A549 (cell line): Measurements from ENCODE around the gene DYDC1. TPM values are rescaled to one million over a fixed set of nuclear protein-coding genes. Genes with fewer than 3 reads are reported as not detected.

Source experiments
- ATAC-seq, 2 experiments: fragments of 200-7000 bp in 1 of 2; fragments of >200 bp in 1 of 2; cut with Nextera tagmentation in 1 of 2; cut with Tn5 transposase in 1 of 2; 3 replicates each; pipeline versions ENCODE4 v1.8.0 to v1.9.1; 2018 to 2020; ENCODE audit warnings: mild to moderate bottlenecking in 1 of 2, moderate library complexity in 1 of 2
- CTCF ChIA-PET: fragments of 300-600 bp; sonication (Branson Sonifier 250); formaldehyde crosslinking; extraction: SDS; loops from one replicate; lab custom pipeline; 2021; ENCODE audit warnings: antibody characterized with exemption, inconsistent platforms; lab: Yijun Ruan, JAX
- POLR2A ChIA-PET: fragments of 350-600 bp; formaldehyde crosslinking; extraction: SDS; loops from one replicate; lab custom pipeline; 2021; ENCODE audit warnings: antibody characterized with exemption, inconsistent platforms; lab: Yijun Ruan, JAX
- DNase-seq, 2 experiments: peaks; one replicate each; pipeline versions ENCODE4 v3.0.0 to v3.0.0-alpha.2; 2011 to 2016; ENCODE audit warnings: low read depth in 1 of 2, low spot score in 1 of 2
- FAIRE-seq: peaks from 2 replicates; lab custom pipeline; 2011; peaks lifted over from hg19 to GRCh38; lab: Jason Lieb, UNC
- H3K27ac ChIP-seq, 2 experiments: fragments of >200 bp; sonication (Bioruptor Twin); formaldehyde crosslinking; 3 replicates each; pipeline ENCODE4 v1.5.1; 2016 to 2017
- H3K4me1 ChIP-seq: fragments of >200 bp; sonication (Bioruptor Twin); formaldehyde crosslinking; 3 replicates; pipeline ENCODE4 v1.6.1; 2016
- H3K4me2 ChIP-seq: fragments of >200 bp; sonication (Bioruptor Twin); formaldehyde crosslinking; 3 replicates; pipeline ENCODE4 v1.6.1; 2016
- H3K4me3 ChIP-seq: fragments of >200 bp; sonication (Bioruptor Twin); formaldehyde crosslinking; 3 replicates; pipeline ENCODE4 v1.5.1; 2016
- H3K9me3 ChIP-seq: fragments of >200 bp; sonication (Bioruptor Twin); formaldehyde crosslinking; 3 replicates; pipeline ENCODE4 v1.6.1; 2016
- BHLHE40 ChIP-seq: IDR thresholded peaks from 2 replicates; pipeline ENCODE4 v1.6.1; 2012; ENCODE audit warnings: low read depth, low read length, inconsistent platforms
- CBX2 ChIP-seq: fragments of 200-600 bp; sonication (generic); IDR thresholded peaks from 2 replicates; pipeline ENCODE4 v1.6.1; 2016; ENCODE audit warnings: low read depth, mild to moderate bottlenecking, borderline replicate concordance
- CBX8 ChIP-seq: fragments of 200-600 bp; sonication (generic); IDR thresholded peaks from 2 replicates; pipeline ENCODE4 v1.6.1; 2016
- CEBPB ChIP-seq, 2 experiments: fragments of >200 bp in 1 of 2; sonication (Bioruptor Twin) in 1 of 2; formaldehyde crosslinking in 1 of 2; IDR thresholded peaks; 2 replicates each; pipeline ENCODE4 v1.6.1; 2012 to 2016
- ESRRA ChIP-seq: fragments of 150-350 bp; IDR thresholded peaks from 2 replicates; pipeline ENCODE4 v1.6.1; 2014; ENCODE audit warnings: mild to moderate bottlenecking, low read length, borderline replicate concordance
- GATA3 ChIP-seq: IDR thresholded peaks from 2 replicates; pipeline ENCODE4 v1.6.1; 2012; ENCODE audit warnings: borderline replicate concordance
- HDAC2 ChIP-seq: fragments of 200-600 bp; sonication (generic); IDR thresholded peaks from 2 replicates; pipeline ENCODE4 v1.6.1; 2016
- HMGXB4 ChIP-seq: fragments of 250-450 bp; sonication (Bioruptor Pico); IDR thresholded peaks from 2 replicates; pipeline ENCODE4 v1.5.0; 2021; ENCODE audit warnings: mild to moderate bottlenecking, moderate library complexity, borderline replicate concordance
- HOXA7 ChIP-seq: fragments of 250-450 bp; sonication (Bioruptor Pico); IDR thresholded peaks from 2 replicates; pipeline ENCODE4 v1.5.0; 2020; ENCODE audit warnings: mild to moderate bottlenecking, moderate library complexity
- JUNB ChIP-seq: fragments of >200 bp; sonication (Bioruptor Twin); formaldehyde crosslinking; IDR thresholded peaks from 2 replicates; pipeline ENCODE4 v1.6.1; 2016
- KDM1A ChIP-seq: fragments of 200-600 bp; sonication (generic); IDR thresholded peaks from 2 replicates; pipeline ENCODE4 v1.6.1; 2016; ENCODE audit warnings: low read depth, mild to moderate bottlenecking
- MAFK ChIP-seq: fragments of 450-650 bp; IDR thresholded peaks from 2 replicates; pipeline ENCODE4 v1.6.1; 2014; ENCODE audit not compliant: partially characterized antibody
- NR3C1 ChIP-seq: fragments of >200 bp; sonication (Bioruptor Twin); formaldehyde crosslinking; IDR thresholded peaks from 3 replicates; pipeline ENCODE4 v1.6.1; 2017
- PBX3 ChIP-seq: IDR thresholded peaks from 2 replicates; pipeline ENCODE4 v1.6.1; 2012
- RFX5 ChIP-seq: fragments of 450-650 bp; IDR thresholded peaks from 2 replicates; pipeline ENCODE4 v1.7.1; 2014; ENCODE audit warnings: antibody characterized with exemption, mild to moderate bottlenecking, moderate library complexity
- SMC3 ChIP-seq: fragments of >200 bp; sonication (Bioruptor Twin); formaldehyde crosslinking; IDR thresholded peaks from 3 replicates; pipeline ENCODE4 v1.6.1; 2018; ENCODE audit warnings: inconsistent platforms
- TFCP2L1 ChIP-seq: fragments of 250-450 bp; sonication (Bioruptor Pico); IDR thresholded peaks from 2 replicates; pipeline ENCODE4 v1.5.0; 2021; ENCODE audit warnings: mild to moderate bottlenecking
- USF2 ChIP-seq: fragments of 450-650 bp; IDR thresholded peaks from 2 replicates; pipeline ENCODE4 v1.6.1; 2014; ENCODE audit warnings: antibody characterized with exemption
- ZC3H11A ChIP-seq: fragments of 450-650 bp; IDR thresholded peaks from 2 replicates; pipeline ENCODE4 v1.6.1; 2014; ENCODE audit warnings: antibody characterized with exemption, mild to moderate bottlenecking
- WGBS: methylation state at CpG from one replicate; pipeline ENCODE4 v1.1.6; 2017; ENCODE audit errors: missing lambda C conversion rate; 5-methylcytosine and 5-hydroxymethylcytosine counted together
- polyA plus RNA-seq, 4 experiments: library from polyadenylated mRNA; depleted of rRNA in 3 of 4; stranded (reverse); fragments of >200 nt; fragmentation: RNase III in 1 of 4; extraction: RNeasy Plus Mini Kit Qiagen cat#74134 plus additional on column Dnase treatment in 1 of 4; gene quantifications; 2 replicates in 3 of 4; 3 replicates in 1 of 4; pipeline ENCODE4 v1.2.3, GENCODE V29; 2011 to 2017

The DYDC1 gene
- polyA plus RNA-seq, 2 of the 4 experiments (the other 2 are of a cell fraction): not detected

GRCh38 chr10:80288849-80289248 lies 67.7 kb downstream of the DYDC1 start:
- ATAC-seq (no peak), DNase-seq (no peak), FAIRE-seq (no peak)
- CTCF ChIA-PET: interaction anchor here (0.6 to 1.3 kb wide), 2 partner anchors 188 to 242 kb away, joined by 3 read pairs; no protein-coding TSS in a partner anchor
- 0 out of 3 replicates have a peak, but pooled peaks cover 3% of the 10 kb centered on the region for H3K4me1 ChIP-seq
- H3K27ac ChIP-seq: no peak overlapping the region
- no peak overlapping the region for H3K4me3 ChIP-seq
- H3K4me2 ChIP-seq: no peak overlapping the region
- no peaks in the 10 kb centered on the region for H3K9me3 ChIP-seq
- TF ChIP-seq USF2: no peak
- no peak for TF ChIP-seq SMC3
- TF ChIP-seq HOXA7 (CRISPR knock-in tag): no peak
- no peak for TF ChIP-seq RFX5
- no peak for TF ChIP-seq CBX2
- TF ChIP-seq CBX8: no peak
- TF ChIP-seq ESRRA: no peak
- no peak for TF ChIP-seq GATA3
- TF ChIP-seq TFCP2L1: no peak
- no peak for TF ChIP-seq MAFK
- no peak for TF ChIP-seq HMGXB4 (CRISPR knock-in tag)
- no peak for TF ChIP-seq CEBPB (IDR thresholded peaks at IDR 0.05)
- TF ChIP-seq JUNB: no peak
- TF ChIP-seq KDM1A: no peak
- no peak for TF ChIP-seq HDAC2
- no peak for TF ChIP-seq NR3C1
- no peak for TF ChIP-seq ZC3H11A
- TF ChIP-seq BHLHE40: no peak
- no peak for TF ChIP-seq PBX3
- 51% methylated on average over 5 of the region's 5 CpGs for WGBS
- POLR2A ChIA-PET: no interaction called here

Other genes starting within 250 kb of the DYDC1 start
- gene PLAC9, start 224.0 kb downstream of the DYDC1 start, polyA plus RNA-seq (2011; rRNA removed): not detected in 2 replicates
- gene PLAC9, start 224.0 kb downstream of the DYDC1 start, polyA plus RNA-seq (2017; fragmentation: RNase III; extraction: RNeasy Plus Mini Kit Qiagen cat#74134 plus additional on column Dnase treatment): not detected in 3 replicates
- gene ANXA11, start 151.2 kb downstream of the DYDC1 start, polyA plus RNA-seq (2011; rRNA removed): 92.6 and 123 TPM in 2 replicates
- gene ANXA11, start 151.2 kb downstream of the DYDC1 start, polyA plus RNA-seq (2017; fragmentation: RNase III; extraction: RNeasy Plus Mini Kit Qiagen cat#74134 plus additional on column Dnase treatment): 117 to 121 TPM (median 119 TPM) in 3 replicates
- gene MAT1A, start 67.1 kb downstream of the DYDC1 start, polyA plus RNA-seq (2011; rRNA removed): 0.13 and 0.16 TPM in 2 replicates
- gene MAT1A, start 67.1 kb downstream of the DYDC1 start, polyA plus RNA-seq (2017; fragmentation: RNase III; extraction: RNeasy Plus Mini Kit Qiagen cat#74134 plus additional on column Dnase treatment): 0.03 to 0.20 TPM (median 0.05 TPM) in 3 replicates
- gene DYDC2, start within 50 bp of the DYDC1 start, polyA plus RNA-seq (2011; rRNA removed): 0.04 and 0.20 TPM in 2 replicates
- 0.13 TPM in 1 of 3 replicates, not detected in the others for gene DYDC2, start within 50 bp of the DYDC1 start, polyA plus RNA-seq (2017; fragmentation: RNase III; extraction: RNeasy Plus Mini Kit Qiagen cat#74134 plus additional on column Dnase treatment)
- 47.6 and 59.3 TPM in 2 replicates for gene PRXL2A, start 51.8 kb upstream of the DYDC1 start, polyA plus RNA-seq (2011; rRNA removed)
- 40.6 to 55.0 TPM (median 47.7 TPM) in 3 replicates for gene PRXL2A, start 51.8 kb upstream of the DYDC1 start, polyA plus RNA-seq (2017; fragmentation: RNase III; extraction: RNeasy Plus Mini Kit Qiagen cat#74134 plus additional on column Dnase treatment)
- gene TSPAN14, start 97.6 kb upstream of the DYDC1 start, polyA plus RNA-seq (2011; rRNA removed): 87.0 and 97.1 TPM in 2 replicates
- gene TSPAN14, start 97.6 kb upstream of the DYDC1 start, polyA plus RNA-seq (2017; fragmentation: RNase III; extraction: RNeasy Plus Mini Kit Qiagen cat#74134 plus additional on column Dnase treatment): 101 to 124 TPM (median 121 TPM) in 3 replicates
- gene SH2D4B, start 181.1 kb upstream of the DYDC1 start, polyA plus RNA-seq (2011; rRNA removed): 0.01 and 0.04 TPM in 2 replicates
- 0.03 to 0.12 TPM (median 0.03 TPM) in 3 replicates for gene SH2D4B, start 181.1 kb upstream of the DYDC1 start, polyA plus RNA-seq (2017; fragmentation: RNase III; extraction: RNeasy Plus Mini Kit Qiagen cat#74134 plus additional on column Dnase treatment)